Stimulated activated CD4-positive, alpha-beta T cell treated with anti-CD3 and anti-CD28 coated beads, TNF-alpha, amount 100 ng/mL, for 24 hours (primary cell): ENCODE measurements around the gene MOCS3.

Experiments used
- DNase-seq, 3 experiments: peaks; one replicate each; pipeline ENCODE4 v3.0.0-alpha.2; 2020; ENCODE audit warnings: low read depth in 3 of 3

MOCS3 gene

DNA sequence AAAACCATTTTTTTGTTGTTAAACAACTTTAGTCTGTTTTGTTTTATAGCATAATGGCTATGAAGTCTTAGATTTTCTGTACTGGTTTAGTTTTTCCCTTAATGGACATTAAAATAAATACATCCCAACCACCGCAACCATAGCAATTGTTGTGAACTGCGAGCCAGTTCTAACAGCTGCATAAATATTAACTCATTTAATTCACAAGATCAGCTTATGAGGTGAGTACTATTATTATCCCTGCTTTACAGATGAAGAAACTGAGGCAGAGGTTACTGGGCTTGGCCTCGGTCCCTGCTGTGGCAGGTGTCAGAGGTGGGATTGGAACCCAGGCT, 23.1 kb downstream of the MOCS3 start:
- DNase-seq: no peak

DNA sequence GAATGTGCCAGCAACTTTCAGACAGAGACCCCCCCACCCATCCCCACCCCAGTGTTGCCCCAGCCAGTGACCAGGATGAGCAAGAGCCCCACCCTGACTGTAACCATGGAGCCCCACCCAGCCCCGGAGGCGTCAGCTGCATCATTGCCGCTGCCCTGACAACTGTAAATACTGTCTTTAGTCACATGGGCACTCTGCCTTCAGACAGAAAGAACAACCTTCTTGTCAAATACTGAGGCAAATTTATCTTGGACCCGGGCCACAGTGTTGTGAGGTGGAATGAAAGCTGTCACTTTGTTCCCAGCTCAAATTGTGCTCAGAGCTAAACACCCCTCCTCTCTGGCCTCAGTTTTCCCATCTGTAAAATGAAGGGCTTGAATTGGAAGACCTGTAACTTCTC, 23.7 kb downstream of the MOCS3 start:
- no peak for DNase-seq

DNA sequence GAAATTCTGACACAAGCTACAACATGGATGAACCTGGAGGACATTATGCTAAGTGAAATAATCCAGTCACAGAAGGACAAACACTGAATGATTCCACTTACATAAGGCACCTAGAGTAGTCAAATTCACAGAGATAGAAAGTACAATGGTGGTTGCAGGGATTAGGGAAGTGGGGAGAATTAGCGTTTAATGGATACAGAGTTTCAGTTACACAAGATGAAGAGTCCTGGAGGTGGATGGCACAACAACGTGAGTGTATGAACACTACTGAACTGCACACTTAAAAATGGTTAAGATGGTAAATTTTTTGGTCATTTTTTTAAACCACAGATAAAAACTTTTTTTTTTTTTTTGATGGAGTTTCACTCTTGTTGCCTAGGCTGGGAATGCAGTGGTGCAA, 24.7 kb downstream of the MOCS3 start:
- DNase-seq: no peak

DNA sequence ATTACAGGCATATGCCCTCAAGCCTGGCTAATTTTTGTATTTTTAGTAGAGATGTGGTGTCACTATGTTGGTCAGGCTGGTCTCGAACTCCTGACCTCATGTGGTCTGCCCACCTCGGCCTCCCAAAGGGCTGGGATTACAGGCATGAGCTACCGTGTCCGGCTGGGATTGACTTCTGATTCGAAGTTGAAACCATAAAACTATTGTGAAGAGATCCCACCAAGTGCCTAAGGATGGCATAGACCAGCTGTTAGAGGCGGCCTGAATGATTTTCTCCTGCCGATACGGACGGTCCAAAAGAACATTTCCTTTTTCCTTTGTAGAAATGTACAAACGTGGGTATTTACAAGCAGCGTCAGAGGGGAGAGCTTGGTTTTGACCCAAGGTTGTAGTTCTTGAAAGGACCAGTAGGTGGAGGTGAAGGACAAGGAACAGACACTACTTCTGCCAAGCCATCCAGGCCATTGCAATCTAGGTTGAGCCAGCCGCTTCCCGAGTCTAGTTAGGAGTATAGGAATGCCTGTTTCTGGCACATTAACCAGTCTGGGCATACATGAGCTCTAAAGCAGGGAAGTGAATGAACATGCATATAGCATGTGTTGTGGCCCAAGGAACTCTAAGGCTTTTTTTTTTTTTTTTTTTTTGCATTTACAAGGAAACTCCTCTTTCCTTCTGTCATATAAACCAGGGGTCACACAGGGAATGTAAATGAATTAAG, 29.0 kb downstream of the MOCS3 start:
- peak; percentile 40 to 55 (median 54) for DNase-seq

DNA sequence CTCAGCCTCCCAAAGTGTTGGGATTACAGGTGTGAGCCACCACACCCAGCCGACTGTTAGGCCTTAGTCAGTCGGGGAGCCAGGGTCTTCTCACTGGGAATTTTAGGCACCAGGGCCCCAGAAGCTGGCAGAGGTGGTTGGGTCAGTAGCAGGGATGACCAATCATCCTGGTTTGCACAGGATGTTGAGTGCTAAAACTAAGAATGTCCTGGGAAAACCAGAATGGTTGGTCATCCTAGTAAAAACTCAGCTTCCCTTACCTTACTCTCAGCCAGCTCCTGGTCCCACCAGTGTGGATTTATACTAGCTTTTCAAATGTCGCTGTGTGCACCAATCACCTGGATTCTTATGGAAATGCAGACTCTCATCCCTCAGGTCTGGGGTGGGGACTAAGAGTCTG, 32.5 kb downstream of the MOCS3 start:
- no peak for DNase-seq

DNA sequence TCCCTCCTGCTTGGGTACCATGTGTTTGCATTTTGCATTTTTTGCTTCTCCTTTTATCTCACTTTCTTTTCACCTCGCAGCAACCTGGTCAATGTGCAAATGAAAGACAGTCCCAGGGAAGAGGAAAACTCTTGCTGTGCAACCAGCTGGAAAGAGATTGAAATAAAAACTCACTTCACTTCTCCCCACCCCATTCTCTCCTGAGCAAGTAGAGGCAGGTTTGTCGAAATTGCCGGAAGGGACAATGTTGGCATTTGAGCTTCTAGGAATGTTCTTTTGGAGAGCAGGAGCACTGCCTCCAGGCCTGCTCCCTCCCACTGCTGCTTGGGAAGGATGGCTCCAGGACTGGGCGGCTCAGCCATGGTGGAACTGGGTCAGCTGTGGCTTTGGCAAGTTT, 33.7 kb downstream of the MOCS3 start:
- no peak for DNase-seq

DNA sequence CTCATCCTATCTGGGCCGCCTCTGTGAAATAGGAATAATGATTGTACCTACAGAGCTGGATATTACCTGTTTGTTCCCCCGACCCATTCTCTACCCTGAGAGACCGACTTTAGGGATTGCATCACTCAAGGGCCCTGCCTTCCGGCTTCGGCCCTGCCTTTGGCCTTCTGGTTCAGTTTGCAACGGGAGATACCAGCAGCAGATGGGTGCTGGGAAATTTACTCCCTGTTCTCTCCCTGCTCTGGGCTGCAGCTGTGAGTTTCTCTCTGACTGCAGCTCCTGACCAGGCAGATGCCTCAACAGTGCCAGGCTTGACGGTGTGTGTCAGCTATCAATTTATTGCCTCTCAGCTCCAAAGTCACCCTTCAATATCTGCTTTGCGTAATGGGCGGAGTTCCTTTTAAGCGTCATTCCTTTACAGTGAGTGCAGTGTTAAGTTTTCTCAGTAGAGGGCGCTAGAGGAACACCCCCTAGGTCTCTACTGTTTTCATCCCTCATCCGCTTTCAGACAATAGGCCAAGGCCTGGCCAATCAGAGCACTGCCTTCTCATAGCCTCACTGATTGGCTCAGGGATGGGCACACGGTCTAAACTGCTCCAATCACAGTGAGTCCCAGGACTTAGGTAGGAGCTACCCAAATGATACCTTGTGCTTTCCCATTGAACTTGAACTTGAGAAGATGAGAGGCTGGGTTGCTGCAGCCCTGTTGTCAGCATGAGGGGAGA, 34.3 kb downstream of the MOCS3 start:
- peak in 2 of 3 experiments; percentile 20 to 40 for DNase-seq

DNA sequence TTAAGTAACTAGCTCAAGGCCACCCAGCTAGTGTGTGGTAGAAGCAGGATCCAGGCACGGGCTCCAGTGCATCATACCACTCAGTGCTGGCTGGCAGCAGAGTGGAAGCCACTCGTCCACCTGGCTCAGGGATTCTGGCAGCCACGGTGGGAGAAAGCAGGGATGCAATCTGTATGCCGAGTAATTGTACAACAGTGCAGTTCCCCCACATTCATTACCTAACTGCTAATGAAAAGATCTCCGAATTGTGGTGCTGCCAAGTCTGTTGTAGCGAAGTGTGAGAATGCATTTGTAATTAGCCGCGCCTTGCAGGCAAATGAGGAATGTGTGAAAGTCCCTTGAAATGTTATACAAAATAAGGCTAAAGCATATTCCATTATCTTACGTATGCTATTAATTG, 35.3 kb downstream of the MOCS3 start:
- no peak for DNase-seq

DNA sequence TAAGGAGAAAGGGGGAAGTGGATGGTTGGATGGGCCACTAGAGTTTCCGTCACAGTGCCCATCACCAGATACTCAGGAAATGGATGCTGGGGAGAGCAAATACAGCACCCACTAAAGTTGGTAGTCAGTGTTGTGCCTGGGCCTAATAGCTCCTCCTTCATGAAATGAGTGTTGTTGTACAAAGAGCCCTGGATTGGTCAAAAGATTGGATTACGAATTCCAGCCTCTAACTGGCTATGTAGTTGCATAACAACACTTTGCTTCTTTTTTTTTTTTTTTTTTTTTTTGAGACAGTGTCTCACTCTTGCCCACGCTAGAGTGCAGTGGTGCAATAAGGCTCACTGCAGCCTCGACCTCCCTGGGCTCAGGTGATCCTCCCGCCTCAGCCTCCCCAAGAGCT, 36.9 kb downstream of the MOCS3 start:
- DNase-seq: no peak

DNA sequence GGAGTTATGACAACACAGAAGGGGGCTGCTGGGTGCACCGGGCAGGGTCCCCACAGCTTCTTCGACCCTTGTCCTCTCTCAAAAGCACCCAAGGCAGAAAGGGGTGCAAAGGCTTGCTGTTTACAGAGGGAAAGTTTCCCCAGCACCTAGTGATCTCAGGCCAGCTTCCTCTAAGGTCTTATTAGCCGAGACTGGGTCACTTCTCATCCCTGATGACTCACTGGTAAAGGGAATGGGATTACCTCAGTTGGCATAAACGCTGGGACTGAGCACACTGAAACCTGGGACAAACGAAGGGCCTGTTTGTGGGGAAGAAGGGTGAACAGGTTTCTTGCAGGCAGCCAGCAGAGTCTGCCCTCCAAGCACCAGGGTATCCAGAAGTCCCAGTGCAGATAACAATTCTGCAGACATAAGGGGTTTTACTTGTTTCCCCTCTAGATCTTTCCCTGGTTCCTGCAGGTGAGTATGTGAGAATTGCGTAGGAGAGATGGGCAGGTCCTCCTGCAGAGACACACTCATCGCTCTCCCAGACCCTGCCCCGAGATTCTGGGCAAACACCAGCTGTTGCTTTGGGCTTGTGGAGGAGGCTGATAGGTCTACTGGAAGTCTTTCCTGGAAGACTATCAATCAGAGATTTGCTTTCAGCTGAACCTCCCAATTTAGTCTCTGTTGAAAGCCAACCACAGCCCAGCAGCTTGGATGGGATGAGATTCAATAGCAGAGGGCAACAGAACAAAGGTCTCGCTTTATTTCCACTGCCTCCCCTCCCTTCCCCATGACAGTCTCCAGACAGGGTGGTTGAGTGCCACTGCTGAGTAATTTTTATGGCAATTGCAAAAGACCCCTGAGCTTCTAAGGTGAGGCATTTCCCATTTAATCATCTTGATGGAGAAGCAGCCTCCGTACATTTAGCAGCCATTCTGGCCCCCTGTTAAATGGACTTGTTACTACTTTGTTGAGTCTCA, 38.6 kb downstream of the MOCS3 start:
- DNase-seq: no peak

DNA sequence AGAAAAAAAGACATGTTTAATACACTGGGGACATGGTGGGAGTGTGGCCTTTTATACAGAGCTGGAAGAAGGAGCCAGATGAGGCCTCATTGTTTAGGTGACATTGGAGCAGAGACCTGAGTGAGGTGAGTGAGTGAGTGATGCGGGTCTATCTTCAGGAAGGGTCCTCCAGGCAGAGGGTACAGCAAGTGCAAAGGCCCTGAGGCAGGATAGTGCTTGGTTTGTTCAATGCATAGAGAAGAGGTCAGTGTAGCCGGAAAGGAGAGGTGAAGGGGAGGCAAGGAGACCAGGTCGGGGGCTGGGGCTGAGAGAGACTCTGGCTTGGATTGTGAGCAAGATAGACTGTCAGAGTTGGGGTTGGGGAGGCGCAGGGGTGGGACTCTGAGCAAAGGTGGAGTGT, 40.7 kb downstream of the MOCS3 start:
- DNase-seq: no peak

DNA sequence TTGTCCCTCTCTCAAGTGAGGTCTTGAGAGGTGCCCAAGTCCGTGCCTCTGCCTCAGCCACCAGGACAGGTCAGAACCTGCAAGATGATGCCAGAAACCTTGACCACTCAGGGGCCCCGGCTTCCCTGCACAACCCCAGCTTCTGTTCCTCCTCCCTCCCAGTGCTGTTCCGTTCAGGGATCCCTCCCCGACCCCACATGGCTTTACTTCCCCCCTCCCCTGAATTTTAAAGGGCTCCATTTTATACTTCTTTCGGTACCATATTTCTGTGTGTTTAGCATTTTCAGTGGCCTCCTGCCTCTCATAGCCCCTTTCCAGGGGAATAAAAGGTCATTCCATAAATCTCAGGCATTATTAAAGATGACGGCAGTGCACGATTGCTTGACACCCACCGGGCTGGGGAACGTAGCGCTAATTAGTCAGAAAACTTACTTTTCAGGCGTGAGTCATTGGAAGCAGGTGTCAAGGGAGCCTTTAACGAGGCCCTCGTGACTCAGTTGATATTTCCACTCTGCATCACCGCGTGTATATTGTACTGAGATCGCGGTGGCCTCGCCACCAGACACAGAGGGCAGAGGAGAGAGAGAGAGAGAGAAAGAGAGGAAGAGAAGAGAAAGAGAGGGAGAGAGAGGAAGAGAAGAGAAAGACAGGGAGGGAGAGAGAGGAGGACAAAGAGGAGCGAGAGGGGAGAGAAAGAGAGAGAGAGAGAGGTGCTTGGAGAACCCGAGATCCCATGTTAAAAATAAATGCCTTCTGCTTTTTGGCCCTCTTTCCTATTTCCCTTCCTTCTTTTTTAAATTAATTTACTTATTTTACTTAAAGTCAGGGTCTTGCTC, 43.0 kb downstream of the MOCS3 start:
- DNase-seq: no peak

DNA sequence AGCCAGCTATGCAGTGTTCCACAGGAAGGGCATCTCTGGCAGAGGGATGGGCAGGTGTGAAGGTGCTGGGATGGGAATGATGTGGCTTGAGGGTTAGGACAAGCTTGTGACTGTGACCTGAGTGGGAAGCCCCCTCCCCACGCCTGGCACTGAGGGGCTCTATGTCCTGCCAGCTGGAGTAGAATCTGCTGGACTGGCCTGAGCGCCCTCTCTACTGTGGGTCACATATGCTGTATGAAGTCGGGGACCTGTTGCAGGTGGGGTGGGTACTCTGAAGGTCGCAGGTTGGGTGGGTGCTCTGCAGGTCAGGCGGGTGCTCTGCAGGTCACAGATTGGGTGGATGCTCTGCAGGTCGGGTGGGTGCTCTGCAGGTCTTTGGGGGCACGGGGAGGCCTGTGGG, 44.0 kb downstream of the MOCS3 start:
- no peak for DNase-seq

DNA sequence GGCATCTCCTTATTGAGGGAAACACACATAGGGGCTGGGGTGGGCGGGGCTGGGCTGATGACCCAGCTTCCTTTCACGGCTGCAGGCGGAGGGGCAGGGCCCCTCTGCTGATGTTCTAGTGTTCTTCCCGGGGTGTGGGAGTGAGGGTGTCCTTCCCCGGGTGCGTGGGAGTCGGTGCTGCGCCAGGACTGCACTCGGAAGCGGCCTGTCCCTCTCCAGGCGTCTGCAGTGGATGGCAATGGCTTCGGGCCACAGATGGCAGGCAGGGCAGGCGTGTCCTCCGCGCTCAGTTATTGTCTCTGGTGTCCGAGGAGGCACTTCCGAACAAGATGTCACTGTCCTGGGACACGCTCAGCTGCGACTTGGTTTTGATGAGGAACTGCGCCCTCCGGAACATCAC, 45.1 kb downstream of the MOCS3 start:
- DNase-seq: no peak

DNA sequence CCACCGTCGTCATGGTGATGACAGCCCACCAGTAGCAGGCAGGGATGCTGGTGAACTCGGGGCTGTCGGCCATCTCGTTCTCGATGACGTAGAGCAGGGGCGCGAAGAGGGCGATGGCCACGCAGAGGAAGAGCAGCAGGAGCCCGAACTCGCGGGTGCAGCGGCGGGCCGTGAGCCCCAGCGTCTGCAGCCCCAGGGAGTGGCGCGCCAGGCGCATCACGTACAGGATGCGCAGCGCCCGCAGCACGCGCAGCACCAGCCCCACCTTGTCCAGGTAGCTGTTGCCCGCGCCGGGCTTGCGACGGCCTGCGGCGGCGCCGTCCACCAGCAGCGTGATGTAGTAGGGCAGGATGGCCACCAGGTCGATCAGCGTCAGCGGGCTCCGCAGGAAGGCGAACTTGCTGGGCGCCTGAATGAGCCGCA, 45.7 kb downstream of the MOCS3 start:
- DNase-seq: no peak

DNA sequence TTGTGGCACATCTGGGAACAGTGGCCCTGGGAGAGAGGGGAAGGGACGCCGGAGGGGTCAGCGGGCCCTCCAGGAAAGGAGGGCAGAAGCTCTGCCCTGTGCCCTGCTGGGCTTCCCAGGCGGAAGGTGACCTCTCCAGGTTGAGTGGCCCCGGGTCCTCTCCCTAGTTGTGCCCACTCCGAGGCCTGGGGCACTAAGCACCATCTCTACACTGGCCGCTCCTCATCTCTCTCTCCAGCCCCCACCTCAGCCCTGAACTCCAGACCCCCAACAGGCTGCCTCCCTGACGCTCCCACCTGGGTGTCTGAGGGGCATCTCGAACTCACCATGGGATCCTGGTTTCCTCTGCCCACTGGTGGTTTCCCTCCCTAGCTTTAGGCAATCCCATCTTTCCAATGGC, 46.2 kb downstream of the MOCS3 start:
- DNase-seq: no peak

DNA sequence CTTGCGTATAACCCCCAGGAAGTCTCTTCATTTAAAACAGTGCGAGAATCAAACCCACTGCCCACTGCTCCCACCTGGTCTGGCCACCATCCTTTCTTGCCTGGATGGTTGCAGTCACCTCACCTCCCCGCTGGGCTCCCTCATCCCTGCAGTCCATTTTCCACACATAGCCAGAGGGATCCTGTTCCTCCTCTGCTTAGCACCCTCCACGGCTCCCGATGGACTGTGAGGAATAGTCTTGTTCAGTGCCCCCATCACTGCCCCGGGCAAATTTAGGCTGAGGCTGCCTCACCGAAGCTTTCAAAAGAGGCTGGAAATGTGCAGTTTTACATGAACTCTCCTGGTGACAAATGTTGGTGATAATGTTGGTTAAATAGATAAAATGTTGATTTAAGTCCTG, 46.6 kb downstream of the MOCS3 start:
- DNase-seq: no peak

DNA sequence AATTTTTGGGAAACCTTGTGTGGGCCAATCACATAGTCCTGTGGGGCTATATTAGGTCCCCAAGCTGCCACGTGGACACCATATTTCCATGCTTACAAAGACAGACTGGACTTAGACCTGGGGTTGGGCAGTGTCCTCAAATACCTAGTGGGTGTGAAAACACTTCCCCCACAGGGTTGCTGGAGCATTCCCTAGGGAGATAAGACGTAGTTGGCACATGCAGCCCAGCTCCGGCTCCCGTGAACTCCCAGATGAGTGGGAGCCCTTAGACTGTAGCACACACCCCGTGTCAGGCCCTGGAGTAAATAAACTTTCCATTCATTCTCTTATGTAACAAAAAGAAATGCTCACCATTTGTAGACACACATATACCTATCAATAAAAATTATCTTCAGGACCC, 50.1 kb downstream of the MOCS3 start:
- no peak for DNase-seq

DNA sequence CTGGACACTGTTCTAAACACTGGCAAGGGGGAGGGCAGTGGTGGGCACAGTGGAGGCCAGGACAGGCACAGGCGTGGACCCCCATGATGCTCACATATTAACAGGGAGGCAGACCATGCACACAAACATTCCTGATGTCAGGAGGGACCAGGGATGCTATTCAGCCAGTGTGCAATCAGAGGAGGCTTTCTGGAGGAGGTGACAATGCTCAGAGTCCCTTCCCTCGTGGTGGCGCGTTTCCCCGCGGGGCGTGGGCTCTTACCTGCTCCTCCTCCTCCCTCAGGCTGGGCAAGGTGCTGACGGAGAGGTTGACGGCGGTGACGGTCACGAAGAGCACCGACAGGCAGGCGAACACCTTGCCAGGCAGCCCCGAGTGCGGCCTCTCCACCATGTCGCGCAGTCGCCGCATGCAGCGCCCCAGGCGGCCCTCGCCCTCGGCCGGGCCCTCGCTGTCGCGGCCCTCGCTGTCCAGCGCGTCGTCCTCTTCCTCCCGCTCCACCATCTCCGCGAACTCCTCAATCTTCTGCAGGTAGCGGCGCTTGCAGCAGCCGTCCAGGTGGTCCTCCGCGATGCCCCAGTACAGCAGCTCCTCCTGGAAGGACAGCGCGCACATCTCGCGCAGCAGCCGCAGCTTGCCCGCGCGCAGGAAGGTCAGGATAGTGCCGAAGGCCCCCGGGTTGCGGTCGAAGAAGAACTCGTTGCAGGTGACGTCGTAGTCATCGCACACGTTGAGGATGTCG, 50.9 kb downstream of the MOCS3 start:
- no peak for DNase-seq

DNA sequence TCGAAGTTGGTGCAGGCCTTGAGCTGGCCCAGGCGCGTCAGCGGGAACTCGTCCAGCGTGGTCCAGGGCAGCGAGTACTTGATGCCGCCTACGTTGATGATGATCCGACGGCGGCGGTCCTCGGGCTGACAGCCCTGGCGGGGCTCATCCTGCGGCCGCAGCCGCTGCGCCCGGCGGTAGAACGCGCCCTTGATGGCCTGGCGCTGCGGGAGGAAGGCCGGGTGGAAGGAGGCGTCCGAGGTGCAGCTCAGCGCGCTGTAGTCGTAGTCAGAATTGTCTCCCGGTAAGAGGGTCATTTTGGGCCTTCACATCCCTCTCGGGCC, 51.4 kb downstream of the MOCS3 start:
- no peak for DNase-seq

DNA sequence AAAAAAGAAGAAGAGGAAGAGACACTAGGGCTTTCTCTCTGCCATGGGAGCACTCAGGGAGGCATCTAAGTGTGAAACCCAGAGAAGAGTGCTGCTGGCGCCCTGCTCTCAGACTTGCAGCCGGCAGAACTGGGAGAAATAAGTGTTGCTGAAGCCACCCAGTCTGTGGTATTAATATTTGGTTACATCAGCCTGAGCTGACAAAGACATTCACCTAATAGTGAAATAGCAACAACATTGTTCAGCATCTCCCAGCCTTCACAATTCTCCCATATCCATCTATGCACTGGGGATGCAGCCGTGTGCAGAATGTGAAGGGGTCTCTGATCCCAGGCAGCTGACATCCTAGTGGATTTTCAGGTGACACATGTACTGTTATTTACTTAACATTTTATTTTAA, 52.3 kb downstream of the MOCS3 start:
- DNase-seq: no peak
